ENCODE results near the gene SLC46A1.
"Not testable (repeated sequence)": the region's sequence is repeated elsewhere in the genome, so short reads cannot be mapped to it uniquely, and the experiment has no call there.

The SLC46A1 gene

DNA sequence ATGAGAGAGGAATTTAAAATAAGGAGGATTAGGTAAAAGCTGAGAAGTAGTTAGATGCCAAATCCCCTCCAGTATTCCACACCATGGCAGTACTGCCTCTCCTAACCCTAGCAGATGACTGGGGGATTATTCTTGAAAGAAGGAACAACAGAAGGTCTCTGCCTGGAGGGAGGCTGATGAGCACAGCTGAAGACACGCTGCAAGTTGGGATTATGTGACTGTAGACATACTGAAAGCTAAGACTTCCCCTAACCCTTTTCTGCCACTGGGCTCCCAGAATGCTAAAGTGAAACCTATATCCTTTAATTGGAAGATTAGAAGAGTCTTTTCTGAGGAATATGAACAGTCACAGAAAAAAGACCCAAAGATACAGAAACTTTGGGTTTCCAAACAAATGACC lies 27.7 kb upstream of the SLC46A1 start:
- TF ChIP-seq, protein P1, sequence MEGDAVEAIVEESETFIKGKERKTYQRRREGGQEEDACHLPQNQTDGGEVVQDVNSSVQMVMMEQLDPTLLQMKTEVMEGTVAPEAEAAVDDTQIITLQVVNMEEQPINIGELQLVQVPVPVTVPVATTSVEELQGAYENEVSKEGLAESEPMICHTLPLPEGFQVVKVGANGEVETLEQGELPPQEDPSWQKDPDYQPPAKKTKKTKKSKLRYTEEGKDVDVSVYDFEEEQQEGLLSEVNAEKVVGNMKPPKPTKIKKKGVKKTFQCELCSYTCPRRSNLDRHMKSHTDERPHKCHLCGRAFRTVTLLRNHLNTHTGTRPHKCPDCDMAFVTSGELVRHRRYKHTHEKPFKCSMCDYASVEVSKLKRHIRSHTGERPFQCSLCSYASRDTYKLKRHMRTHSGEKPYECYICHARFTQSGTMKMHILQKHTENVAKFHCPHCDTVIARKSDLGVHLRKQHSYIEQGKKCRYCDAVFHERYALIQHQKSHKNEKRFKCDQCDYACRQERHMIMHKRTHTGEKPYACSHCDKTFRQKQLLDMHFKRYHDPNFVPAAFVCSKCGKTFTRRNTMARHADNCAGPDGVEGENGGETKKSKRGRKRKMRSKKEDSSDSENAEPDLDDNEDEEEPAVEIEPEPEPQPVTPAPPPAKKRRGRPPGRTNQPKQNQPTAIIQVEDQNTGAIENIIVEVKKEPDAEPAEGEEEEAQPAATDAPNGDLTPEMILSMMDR (IDR thresholded peaks at IDR 0.05; ENCODE audit: control insufficient read depth, insufficient read depth, low read depth, low read length, missing control alignments): no peak
- H3K4me3 ChIP-seq (ENCODE audit: control insufficient read depth, low read depth, low read length): no peak overlapping the region
- no peak for DNase-seq (ENCODE audit: low read depth)

DNA sequence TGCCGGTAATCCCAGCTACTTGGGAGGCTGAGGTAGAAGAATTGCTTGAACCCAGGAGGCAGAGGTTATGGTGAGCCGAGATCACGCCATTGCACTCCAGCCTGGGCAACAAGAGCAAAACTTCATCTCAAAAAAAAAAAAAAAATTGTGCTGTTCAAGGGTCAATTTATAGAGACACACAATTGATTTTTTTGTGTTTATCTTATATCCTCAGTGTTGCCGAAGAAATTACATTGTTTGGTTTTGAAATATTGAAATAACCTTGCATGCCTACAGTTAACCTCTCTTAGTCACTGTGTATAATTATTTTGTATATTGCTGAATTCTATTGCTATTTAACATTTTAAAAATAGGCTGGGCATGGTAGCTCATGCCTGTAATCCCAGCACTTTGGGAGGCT lies 22.0 kb upstream of the SLC46A1 start:
- DNase-seq (ENCODE audit: low read depth); H3K4me3 ChIP-seq (ENCODE audit: control insufficient read depth, low read depth, low read length): not testable (repeated sequence)

GRCh38 chr17:28427371-28427770 lies 21.4 kb upstream of the SLC46A1 start:
- DNase-seq (ENCODE audit: low read depth): no peak
- TF ChIP-seq, protein P1 (IDR thresholded peaks at IDR 0.05; ENCODE audit: control insufficient read depth, insufficient read depth, low read depth, low read length, missing control alignments): no peak
- no peak overlapping the region for H3K4me3 ChIP-seq (ENCODE audit: control insufficient read depth, low read depth, low read length)

DNA sequence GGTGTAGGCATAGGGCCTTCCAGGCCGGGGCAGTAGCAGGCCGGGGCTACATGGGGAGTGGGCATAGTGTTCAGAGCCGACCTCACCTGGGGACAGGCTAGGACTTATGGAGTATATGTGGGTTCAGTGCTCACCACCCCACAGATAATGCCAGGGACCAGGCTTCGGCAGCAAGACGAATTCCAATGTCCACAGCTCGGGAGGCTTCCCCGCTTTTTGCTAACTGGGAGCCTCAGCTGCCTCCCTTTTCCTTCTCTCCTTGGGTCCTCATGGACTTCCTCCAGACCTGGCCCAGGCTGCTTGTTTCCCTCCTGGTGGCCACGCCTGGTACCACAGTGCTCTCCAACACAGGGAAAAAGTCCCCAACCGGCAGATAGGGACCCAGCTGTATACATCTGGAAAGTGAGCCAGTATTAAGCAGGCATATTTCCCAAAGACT lies 20.1 kb upstream of the SLC46A1 start:
- H3K4me3 ChIP-seq (ENCODE audit: control insufficient read depth, low read depth, low read length): no peak overlapping the region
- TF ChIP-seq, protein P1 (IDR thresholded peaks at IDR 0.05; ENCODE audit: control insufficient read depth, insufficient read depth, low read depth, low read length, missing control alignments): peak; percentile 31
- DNase-seq (ENCODE audit: low read depth): no peak

- TF ChIP-seq, protein P1 (IDR thresholded peaks at IDR 0.05; ENCODE audit: control insufficient read depth, insufficient read depth, low read depth, low read length, missing control alignments): no peak
Observed at GRCh38 chr17:28425206-28425605, 19.2 kb upstream of the SLC46A1 start.

DNA sequence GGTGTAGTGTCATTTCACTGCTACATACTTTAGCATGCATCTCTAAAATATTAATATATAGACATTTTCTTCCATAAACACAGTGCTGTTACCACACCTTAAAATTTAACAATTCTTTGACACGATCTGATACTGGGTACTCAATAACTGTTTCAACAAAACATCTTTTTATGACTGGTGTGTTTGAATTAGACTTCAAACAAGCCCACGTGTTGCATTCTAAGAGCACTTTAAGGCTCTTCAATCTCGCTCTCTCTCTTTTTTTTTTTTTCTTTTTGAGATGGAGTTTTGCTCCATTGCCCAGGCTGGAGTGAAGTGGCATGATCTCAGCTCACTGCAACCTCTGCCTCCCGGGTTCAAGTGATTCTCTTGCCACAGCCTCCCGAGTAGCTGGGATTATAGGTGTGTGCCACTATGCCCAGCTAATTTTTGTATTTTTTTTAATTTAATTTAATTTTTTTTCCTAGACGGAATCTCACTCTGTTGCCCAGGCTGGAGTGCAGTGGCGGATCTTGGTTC lies 15.8 kb upstream of the SLC46A1 start:
- DNase-seq (ENCODE audit: low read depth): no peak
- TF ChIP-seq, protein P1 (IDR thresholded peaks at IDR 0.05; ENCODE audit: control insufficient read depth, insufficient read depth, low read depth, low read length, missing control alignments): no peak
- no peak overlapping the region for H3K4me3 ChIP-seq (ENCODE audit: control insufficient read depth, low read depth, low read length)

More at GRCh38 chr17:28425206-28425605, 19.2 kb upstream of the SLC46A1 start:
- H3K4me3 ChIP-seq (ENCODE audit: control insufficient read depth, low read depth, low read length): no peak overlapping the region
- no peak for DNase-seq (ENCODE audit: low read depth)

- TF ChIP-seq, protein P1 (IDR thresholded peaks at IDR 0.05; ENCODE audit: control insufficient read depth, insufficient read depth, low read depth, low read length, missing control alignments): peak; percentile 88
- peak; percentile 23 for DNase-seq (ENCODE audit: low read depth)
- H3K4me3 ChIP-seq (ENCODE audit: control insufficient read depth, low read depth, low read length): no peak overlapping the region
Observed at GRCh38 chr17:28416703-28417311, 10.8 kb upstream of the SLC46A1 start.

Data from AG09309 (cell line).